GM19239 (cell line): ENCODE results near the gene ATP9B.
"Not testable (repeated sequence)": the region's sequence is repeated elsewhere in the genome, so short reads cannot be mapped to it uniquely, and the experiment has no call there.

ENCODE experiments used
- DNase-seq: peaks from one replicate; pipeline ENCODE4 v3.0.0; 2011; ENCODE audit warnings: low spot score; ENCODE audit not compliant: insufficient read length
- FAIRE-seq: peaks from 2 replicates; lab custom pipeline; 2011; peaks lifted over from hg19 to GRCh38; lab: Jason Lieb, UNC

Gene ATP9B

DNA sequence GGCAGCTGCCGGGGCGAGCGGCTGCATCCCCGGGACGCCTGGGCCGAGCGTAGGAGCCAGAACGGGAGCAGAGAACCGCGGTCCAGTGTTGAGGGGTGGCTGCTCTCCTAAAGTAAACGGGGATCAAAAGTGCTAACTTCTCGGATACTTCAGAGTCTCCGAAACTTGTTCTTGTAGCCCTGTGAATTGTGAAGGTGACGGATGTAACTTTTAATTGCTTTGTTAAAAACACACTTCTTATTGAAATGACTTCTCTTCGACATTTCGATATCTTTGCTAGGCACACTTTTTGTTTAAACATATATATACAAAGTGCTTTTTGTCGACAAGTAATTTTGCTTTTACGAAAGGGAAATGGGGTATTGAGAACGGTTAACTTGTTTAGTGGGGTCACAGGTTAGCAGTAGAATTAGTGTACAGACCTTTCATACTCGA lies 540 bp downstream of the ATP9B start:
- DNase-seq (peak; percentile 39), FAIRE-seq (peak; percentile 91)

DNA sequence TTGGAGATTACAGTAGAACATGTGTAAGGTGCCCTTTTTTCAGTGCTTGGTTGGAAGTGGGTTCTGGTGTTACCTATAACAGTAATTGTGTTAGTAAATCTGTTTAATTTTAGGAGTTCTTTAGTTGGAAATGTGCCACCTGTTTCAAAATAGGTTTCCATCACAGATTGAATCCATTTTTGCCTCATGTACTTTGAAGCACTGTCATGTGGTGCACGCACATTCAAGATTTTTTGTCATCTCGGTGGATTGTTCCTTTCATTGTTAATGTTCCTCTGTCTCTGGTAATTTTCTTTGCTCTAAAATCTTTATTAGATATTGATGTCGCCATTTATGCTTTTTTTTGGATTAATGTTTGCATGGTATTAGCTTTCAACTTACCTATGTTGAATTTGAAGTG lies 1.3 kb downstream of the ATP9B start:
- DNase-seq (no peak), FAIRE-seq (no peak)

DNA sequence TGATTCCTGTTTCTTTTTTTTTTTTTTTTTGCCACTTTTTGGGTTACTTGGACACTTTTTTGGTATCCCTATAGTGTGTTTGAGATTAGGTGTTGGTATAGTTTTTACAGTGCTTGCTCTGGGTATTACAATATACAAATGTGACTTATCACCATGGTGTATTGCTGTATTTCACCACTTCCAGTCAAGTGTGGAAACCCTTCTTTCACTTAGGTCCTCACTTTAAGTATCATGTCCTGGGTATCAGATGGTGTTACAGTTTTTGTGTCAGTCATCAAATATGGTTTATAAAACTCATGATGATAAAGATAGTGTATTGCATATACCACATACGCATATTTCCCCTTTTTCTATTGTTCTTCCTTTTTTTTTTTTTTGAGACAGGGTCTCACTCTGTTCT lies 1.8 kb downstream of the ATP9B start:
- FAIRE-seq (peak; percentile 45), DNase-seq (no peak)

DNA sequence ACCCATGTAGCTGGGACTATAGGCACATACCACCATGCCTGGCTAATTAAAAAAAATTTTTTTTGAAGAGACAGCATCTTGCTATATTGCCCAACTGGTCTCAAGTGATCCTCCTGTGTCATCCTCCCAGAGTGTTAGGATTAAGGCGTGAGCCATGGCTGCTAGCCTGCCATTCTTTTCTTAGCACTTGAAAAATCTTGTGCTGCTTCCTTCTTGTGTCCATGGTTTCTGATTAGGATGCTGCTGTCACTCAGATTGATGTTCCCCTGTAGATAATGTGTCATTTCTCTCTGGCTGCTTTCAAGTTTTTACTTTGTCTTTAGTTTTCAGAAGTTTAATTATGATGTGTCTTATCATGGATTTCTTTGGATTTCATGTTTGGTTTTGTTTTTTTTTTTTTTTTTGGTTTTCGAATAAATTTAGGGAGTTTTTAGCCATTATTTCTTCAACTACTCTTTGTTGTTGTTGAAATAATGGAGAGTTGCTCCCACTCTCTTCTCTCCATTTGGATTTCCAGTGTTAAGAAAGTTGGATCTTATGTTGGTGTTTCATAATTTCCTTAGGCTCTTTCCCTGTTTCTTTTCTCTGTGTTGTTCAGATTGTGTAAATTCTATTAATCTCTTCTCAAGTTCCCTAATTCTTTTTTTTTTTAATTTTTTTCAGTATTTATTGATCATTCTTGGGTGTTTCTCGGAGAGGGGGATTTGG lies 2.5 kb downstream of the ATP9B start:
- no peak for FAIRE-seq

DNA sequence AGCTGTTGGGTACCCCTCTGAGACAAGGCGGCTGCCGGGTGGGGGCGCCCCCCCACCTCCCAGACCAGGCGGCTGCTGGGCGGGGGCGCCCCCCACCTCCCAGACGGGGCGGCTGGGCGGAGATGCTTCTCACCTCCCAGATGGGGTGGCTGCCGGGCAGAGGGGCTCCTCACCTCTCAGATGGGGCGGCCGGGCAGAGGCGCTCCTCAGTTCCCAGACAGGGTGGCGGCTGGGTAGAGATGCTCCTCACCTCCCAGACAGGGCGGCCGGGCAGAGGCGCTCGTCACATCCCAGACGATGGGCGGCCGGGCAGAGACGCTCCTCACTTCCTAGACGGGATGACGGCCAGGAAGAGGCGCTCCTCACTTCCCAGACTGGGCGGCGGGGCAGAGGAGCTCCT lies 3.5 kb downstream of the ATP9B start:
- DNase-seq, FAIRE-seq: not testable (repeated sequence)

More for the DNA sequence above, 2.5 kb downstream of the ATP9B start:
- no peak for DNase-seq

DNA sequence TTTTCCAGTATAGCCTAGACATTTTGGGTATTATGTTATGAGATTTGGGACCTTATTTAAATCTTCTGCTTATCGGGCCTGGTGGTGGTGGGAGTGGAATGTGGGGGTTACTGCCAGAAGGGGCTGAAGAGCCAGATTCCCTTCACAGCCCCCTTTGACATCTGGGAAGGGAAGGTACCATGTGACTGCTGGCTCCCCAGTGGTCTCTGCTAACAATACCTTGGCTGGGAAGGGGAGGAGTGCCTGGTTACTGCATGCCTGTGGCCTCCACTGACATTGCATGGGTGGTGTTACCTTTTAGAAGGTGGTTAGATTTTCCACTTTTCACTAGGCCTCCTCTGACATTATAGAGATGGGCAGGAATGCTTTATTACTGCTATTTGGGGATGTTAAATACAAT lies 8.0 kb downstream of the ATP9B start:
- DNase-seq (no peak), FAIRE-seq (no peak)

DNA sequence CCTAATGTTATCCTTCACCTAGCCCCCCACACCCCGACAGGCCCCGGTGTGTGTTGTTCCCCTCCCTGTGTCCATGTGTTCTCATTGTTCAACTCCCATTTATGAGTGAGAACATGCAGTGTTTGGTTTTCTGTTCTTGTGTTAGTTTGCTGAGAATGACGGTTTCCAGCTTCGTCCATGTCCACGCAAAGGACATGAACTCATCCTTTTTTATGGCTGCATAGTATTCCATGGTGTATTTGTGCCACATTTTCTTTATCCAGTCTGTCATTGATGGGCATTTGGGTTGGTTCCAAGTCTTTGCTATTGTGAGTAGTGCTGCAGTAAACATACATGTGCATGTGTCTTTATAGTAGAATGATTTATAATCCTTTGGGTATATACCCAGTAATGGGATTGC lies 9.6 kb downstream of the ATP9B start:
- not testable (repeated sequence) for FAIRE-seq, DNase-seq

DNA sequence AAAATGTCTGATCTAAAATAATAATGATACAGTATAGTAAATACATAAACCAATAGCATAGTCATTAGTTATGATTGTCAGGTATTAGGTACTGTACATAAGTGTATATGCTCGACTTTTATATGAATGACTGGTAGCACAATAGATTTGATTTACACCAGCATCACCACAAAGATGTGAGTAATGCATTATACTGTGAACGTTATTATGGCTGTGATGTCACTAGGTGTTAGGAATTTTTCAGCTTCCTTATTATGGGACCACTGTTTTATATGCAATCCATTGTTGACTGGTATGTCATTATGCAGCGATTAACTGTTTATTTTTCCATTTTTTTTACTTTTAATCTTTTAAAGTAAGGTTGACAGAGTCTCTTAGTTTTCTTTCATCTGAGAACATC lies 23.7 kb downstream of the ATP9B start:
- DNase-seq = no peak
- FAIRE-seq = no peak

DNA sequence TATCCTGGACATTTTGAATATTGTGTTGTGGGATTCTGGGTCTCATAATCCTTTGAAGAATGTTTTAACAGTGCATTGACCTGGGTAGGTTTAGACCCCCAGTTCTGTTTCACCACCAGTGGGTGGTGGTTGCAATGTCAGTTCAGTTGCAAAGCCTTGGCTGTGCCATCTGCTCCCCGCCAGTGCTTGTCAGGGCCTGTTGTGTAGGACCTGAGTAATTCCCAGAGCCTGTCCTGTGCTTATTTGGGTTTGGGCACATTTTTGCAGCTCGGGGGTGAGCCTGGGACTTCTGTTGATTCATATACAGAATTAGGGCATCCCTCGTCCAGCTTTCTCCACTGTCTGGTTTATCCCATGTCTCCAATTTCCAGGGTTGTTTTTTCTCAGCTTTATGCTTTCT lies 24.8 kb downstream of the ATP9B start:
- FAIRE-seq (no peak), DNase-seq (no peak)

DNA sequence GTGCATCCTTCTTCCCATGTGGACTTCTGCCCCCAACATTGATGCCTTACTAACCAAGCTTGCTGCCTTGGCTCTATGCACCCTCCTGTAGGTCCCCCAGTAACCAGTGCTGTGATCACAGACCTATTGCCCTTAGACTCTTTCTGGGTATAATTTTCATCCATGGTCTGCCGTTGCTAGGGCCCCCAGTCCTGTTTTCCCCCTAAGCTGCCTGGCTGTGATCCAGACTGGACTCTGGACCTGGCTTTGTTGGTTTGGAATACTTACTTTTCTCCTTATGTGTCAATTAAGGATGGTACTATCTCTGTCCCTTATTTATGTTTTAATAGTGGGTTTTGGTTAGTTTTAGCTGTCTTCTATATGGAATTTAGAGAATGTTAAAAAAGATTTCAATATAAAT lies 26.0 kb downstream of the ATP9B start:
- DNase-seq (no peak), FAIRE-seq (no peak)

DNA sequence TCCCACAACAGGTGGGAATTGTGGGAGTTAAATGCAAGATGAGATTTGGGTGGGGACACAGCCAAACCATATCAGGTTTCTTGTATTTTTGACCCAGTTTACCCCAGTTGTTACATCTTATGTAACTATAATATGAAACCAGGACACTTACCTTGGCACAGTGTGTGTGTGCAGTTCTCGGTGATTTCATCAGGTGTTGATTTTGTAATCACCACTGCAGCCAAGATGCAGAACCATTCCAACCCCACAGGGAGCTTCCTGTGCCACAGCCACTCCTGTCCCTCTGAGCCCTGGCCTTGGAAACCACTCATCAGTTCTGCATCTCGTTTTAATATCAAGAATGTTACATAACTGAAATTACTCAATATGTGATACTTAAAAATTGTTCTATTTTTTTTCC lies 31.8 kb downstream of the ATP9B start:
- FAIRE-seq (no peak), DNase-seq (no peak)

DNA sequence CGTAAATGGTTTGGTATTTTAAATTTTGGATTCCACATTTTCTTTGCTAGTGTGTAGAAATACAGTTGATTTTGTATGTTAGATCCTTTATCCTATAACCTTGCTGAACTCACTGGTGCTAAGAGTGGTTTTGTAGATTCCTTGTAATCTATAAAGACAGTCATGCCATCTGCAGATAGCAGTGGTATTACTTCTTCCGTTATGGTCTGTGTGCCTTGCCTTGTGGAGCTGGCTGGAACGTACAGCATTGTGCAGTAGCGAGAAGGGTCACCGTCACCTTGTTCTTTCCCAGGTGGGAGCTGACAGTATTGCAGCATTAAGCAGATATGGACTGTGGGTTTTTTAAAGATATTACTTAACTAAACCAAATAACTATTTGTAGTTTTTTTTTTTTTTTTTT lies 33.7 kb downstream of the ATP9B start:
- no peak for FAIRE-seq
- DNase-seq = no peak

DNA sequence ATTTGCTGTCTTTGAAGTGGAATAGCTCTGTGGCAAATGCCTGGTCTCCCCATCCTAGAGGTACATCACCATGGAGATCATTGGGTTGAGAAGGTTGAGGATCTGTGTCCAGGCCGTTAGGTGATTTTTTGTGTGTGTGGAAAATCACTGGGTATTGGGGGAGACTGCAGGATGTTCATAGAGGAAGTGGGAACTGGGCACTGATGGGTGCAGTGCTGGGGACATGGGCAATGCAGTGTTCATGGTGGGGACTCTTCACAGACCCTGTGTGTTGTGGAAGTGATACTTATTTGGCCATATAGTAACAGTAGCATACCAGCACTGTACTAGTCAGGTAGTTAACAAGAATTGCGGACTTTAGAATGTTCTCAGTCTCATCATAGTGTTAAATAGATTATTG lies 34.9 kb downstream of the ATP9B start:
- DNase-seq (no peak), FAIRE-seq (no peak)

DNA sequence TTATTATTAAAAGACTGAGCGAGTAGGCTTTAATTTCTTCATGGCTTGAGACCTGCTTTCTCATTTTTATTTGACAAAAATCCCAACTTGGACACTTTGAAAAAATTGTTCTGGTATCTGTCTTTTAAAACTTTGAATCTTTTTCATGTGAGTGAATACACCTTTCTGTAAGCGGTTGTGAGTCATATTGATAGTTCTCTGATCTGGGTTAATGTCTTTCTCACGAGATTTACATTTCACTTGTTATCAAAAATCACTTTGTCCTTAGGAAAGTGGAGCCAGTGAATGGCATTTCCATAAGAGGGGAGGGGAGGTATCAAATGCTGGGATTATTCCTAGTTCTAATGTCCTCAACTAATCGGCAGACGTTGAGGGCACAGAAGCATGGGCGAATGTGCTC lies 36.3 kb downstream of the ATP9B start:
- DNase-seq (no peak), FAIRE-seq (no peak)

DNA sequence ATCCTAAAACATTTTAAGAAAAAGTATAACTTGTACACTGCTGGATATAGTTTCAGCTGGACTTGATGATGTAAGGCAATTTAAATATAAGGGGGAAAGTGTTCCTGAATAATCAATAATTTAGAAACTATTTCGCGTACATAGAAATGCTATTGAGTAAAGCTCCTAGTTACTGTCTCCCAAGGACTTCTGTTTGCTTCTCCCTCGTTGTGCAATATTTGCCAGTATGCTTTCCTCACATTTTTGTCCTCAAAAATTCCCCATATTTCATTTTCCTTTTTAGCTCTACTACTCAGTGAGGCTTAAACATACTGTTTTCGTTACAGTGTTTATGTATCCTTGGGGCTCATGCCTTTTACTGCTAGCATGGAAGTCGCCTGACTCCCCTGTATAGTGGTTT lies 36.9 kb downstream of the ATP9B start:
- FAIRE-seq (no peak), DNase-seq (no peak)

DNA sequence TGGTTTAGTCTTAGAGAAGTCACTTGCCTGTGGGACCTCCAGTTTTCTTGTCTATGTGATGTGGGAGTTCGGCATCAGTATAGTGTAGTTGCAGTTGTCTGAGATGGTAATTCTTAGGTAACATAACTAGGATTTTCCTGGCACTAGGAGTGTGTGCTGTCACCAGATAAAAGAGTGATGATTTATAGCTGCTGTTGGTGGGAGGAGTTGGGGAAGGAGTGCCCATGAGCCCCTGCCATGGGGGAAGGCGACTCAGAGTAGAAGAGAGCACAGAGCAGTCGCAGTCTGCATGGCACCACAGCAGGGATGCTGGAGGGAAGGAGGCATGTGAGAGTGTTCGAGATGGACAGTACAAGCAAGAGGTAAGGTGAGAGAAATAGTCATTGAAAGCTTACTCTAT lies 38.7 kb downstream of the ATP9B start:
- FAIRE-seq = no peak
- DNase-seq = no peak

DNA sequence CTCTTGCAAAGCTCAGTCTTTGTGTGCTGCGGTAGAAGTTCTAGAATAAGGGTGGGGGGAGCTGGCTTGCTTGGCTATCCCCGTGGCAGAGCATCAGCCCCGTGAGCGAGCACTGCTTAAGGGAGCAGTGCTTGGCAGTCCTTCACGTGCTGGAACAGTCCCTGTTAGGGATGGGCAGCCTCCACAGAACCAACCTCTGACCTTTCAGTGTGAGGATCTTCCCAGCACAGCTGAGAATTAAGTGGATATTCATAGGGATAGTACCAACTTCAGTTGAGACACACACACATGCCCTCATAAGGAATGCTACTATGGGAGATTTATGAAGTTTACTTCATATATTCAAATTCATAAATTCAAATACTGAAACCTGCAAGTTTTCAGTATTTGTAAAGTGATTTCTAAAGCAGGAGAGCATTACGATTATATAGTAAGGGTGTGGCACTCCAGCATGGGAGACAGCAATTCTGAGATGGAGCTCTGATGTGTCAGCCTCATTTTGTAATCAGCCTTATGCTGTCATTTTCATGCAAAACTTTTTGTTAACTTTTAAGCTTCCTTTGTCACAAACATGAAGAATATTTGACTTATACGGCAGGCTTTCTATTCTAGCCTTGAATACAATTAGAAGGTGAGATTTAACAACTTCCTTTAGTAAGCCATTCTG lies 39.5 kb downstream of the ATP9B start:
- no peak for FAIRE-seq

DNA sequence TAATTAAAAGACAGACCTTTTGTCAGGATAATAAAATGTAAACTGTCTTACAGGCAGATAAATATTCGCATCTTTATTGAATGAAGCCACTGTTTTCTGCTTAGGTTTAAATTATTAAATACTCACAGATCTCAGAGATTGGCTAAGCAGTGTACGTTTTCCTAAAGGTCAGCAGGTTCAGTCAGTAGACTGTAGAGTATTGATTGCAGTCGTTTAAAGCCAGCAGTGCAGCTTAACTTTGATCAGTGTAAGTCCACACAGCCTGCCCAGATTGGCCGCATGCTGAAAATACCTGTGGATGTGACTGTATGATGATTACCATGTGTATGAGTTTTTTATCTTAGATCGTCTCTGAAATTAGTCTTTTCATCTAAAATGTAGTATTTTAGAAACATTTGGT lies 42.3 kb downstream of the ATP9B start:
- FAIRE-seq = no peak
- no peak for DNase-seq

More for the DNA sequence above, 39.5 kb downstream of the ATP9B start:
- no peak for DNase-seq

DNA sequence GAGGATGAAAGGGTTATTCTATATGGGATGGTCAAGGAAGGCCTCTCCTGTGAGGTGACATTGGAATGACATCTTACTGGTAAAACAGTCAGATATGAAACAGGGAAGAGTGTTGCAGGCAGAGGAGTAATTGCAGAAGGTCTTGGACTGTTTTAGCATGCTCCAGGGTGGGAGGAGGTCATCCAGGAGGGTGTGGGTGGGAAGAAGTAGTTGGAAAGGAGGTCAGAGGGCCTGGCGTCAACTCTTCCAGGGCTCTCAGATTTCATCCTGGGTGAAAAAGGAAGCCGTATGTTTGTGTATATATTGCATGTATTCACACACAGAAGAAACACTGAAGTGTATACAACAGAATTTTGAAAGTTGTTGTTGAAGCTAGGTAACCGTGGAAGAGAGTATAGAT lies 48.2 kb downstream of the ATP9B start:
- FAIRE-seq = no peak
- no peak for DNase-seq

DNA sequence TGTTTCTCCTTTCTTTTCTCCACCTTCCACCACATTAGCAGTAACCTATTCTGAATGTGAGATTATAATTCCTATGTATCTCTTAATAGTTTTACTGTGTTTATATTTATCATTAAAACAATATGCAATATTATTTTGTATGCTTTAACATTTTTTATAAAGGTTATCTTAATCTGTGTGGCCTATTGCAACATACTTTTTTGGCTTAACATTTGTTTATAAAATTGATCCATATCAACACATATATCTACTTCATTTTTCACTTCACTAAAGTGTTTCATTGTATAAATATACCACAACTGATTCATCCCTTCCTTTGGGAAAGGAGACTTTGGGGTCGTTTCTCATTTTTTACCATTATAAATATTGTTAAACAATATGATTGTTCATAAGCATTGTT lies 48.6 kb downstream of the ATP9B start:
- FAIRE-seq = no peak

DNA sequence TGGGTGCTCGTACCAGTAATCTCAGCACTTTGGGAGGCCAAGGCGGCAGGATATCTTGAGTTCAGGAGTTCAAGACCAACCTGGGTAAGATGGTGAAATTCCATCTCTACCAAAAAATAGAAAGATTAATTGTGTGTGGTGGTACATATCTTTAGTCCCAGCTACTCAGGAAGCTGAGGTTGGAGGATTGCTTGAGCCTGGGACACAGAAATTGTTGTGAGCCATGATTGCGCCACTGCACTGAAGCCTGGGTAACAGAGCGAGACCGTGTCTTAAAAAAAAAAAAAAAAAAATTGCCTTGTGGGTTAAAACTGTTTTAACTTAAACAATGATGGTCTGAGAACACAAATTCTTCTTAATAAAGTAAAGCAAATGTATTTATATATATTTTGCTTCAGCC lies 49.6 kb downstream of the ATP9B start:
- FAIRE-seq (no peak), DNase-seq (no peak)

More for the DNA sequence above, 48.6 kb downstream of the ATP9B start:
- DNase-seq = no peak
